ENCODE measurements around the gene LNX1.

The LNX1 gene

DNA sequence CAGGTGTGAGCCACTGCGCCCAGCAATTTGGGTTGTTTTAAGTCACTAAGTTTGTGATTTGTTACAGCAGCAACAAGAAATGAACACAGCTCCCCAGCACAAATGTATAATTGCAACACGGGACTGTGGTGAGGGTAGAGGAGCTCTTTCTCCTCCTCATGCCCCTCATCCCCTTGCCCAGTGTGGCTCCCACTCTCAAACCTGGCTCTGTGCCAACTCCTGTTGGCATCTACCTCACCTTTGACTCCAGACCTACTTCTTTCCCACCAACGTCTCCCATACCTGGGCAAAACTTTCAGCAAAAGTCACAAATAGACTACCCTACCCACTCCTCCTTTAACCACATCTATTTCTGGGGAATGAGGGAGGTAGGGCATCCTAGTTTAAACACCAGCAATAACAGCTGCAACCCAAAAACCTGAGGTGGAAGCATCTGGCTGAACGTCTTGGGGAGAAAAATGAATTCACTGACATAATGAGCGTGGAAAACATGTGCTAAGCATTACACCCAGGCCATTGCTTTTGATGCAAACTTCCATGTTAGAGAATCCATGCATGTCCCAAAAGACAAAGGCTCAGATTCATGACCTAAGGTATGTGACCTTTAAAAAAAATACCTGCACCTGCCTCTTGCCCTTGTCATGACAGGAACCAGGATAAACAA lies 19.2 kb downstream of the LNX1 start:
- no peak for DNase-seq

DNA sequence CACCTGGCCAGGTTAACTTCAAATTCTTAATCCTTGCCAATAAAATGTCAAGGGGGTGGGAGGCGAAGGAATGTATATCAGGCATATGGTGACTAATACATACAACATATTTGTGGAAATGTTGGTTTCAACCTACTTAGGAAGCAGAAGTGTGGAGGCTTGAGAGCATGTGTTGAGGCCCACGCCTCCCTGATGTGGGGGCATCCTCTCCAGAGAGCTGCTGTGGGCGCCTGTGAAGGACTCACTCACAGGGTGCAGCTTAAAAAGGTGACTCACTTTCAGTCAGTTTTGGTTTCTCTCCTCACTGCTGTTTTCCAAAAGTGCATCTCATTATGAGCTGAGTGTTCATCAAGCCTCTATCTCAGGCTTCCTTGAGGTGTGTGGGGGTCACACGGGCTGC lies 27.5 kb downstream of the LNX1 start:
- peak; percentile 31 to 65 for DNase-seq

DNA sequence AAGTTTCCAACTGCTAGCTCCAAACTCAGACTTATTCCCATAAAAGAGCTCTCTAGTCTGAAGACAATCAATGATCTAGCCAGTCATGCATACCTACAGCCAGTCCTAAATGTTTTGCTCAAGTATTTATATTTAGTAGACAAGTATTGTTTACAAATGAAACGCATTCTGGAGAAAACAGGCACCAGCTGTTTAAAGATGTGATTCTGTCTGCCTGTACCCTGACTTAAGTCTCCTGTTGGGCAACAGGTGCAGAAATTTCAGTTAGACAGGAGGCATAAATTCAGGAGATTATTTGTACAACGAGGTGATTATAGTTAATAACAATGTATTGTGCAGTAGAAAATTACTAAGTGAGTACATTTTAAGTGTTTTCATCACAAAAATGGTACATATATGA lies 28.9 kb downstream of the LNX1 start:
- DNase-seq = no peak

DNA sequence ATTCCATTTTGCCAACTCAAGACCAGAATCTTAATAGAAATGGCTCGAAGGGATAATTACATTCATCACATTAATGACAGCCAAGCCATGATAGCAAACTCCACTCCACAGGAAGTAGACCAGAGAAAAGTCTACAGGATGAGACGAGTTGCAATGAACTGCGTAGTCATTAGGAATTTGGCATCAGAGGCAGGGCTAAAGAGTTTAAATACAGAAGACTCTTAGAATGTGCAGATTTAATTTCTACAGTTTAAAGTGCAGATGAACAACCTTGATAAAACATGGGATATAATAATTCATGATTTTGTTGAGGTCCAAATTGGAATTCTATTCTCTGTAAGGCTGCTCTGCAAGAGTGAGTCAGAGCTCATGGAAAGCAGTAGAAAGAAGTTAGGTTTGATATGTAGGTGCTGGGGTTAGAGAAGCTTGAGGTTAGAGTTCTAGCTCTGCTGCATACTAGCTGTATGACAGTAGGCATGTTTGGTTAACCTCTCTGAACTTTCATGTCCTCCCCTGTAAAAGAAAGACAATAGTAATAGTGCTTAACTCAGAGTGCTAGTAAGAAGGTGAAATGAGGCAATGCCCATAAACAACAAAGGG lies 32.2 kb downstream of the LNX1 start:
- DNase-seq = no peak

DNA sequence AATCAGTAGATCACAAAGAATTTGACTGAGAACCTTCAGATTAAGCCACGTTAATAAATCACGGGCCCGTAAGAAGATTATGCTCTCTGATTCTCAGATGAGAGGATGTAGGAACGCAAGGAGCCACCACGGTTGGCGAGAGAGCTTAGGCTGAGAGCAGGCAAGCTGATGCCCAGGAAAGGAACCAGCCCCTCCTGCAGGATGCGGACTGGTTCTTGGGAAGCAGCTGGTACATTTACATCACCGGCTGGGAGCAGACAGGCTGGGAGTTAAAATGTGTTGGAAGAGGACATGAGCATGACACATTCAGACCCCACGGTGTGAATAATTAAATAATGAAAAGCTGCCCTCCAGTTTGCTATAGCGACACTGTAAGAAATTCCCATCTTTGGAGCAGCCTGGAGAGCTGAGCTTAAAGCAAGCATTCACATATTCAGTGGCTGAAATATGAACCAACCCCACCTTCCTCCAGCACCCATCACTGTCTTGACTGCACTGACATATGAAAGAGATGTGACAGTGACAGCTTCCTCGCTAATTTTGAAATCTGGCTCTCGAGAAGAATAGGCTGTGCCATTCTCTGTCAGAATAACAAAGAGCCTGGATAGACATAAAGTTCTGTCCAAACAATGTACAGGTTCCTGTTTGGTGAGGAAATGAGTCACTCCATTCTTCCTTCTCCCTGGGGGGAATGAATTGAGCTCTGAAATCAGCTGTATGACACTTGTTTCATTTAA lies 33.1 kb downstream of the LNX1 start:
- DNase-seq = peak; percentile 37 to 38

DNA sequence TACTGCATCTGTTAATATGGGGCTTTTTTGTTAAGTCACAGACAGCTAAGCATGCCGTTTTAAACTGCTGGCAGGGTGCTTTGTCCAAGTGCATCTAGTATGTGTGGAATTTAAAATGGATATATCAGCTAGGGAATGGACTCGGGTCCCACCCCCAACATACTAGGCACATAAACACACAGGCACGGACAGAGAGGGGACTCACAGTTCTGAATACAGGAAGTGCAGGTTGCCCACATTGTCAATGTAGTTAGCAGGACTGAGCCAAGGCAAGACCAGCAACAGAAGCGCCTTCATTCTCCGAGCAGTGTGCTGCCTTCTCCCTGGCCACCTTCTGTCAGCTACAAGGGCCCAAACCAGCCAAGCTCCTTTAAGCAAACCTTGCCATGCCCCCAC lies 33.6 kb downstream of the LNX1 start:
- DNase-seq = no peak

DNA sequence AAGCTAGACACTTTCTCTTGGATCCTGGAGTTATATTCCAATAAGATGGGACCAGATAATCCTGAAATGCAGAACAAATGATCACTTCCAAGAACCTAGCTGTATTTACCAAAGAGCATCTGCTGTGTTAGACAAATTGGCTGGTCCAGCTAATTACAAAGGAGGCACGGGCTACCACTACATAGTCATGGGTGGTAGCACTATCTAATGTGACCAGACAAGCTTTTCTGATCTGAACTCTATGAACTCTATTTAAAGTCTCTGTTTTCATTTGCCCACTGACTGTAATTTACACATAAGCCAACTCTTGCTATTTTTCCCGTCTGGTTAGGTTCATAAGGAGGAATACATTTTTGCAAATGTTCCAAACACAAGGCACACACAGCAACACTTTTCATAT lies 34.6 kb downstream of the LNX1 start:
- no peak for DNase-seq

DNA sequence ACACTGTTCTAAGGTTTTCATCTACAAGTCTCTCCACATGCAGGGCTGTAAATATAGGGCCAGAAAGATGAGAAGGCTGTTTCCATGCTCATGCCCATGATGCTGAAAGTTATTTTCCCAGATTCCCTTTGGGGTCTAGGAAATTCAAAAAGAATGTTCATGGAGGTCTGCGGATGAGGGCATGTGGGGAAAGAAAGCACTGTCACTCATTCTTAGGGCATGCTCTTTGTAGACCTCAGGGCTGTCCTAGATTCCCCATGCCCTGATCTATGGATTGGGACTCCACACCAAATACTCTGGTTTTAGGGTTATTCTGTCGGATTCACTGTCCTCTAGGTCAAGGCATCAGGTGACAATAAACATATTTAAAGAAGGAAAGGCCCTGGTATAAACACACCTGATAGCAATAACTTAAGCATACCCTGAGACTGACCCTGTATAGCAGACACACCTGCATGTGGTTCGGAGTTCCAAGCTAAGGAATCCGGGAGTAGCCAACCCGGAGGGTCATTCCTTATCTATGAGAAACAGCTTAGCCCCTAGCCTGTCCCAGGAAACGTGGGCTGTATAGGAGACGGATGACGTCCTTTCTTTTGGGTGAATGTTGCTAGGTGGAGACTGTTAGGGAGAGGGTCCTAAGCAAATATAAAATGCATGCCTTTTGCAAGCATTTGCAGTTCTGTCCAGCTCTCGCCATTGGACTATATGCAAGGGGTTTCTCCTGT lies 37.6 kb downstream of the LNX1 start:
- no peak for DNase-seq

DNA sequence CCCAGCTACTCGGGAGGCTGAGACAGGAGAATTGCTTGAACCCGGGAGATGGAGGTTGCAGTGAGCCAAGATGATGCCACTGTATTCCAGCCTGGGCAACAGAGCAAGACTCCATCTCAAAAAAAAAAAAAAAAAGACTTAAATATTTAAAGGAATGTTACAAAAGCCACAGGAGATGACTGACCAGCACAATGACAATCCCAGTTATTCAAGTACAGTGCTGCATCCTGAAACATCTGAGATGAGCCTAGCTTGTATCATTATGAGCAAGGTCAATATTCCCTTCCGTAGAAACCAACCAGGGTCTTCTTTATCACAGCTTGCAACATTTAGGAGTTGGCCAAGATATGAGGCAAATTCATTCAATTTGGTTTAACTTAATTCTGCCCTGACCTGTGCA lies 38.6 kb downstream of the LNX1 start:
- DNase-seq = no peak

DNA sequence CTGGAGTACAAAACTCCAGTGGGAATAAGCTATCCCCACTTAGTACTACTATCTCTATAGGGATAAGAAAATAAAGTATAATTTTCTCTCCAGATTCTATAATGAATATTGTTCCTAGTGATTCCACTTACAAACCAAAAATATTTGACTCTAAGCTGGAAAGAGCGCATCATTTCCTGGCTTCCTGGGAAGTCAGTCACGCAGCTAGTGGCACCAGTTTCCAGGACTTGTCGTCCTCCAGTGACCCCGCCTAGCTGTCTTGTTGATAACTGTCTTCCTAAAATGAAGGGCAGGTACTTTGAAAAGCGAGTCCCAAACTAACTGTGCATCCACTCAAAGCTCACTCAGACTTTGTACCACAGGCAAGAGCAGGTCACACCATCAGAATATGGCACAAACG lies 39.3 kb downstream of the LNX1 start:
- no peak for DNase-seq

DNA sequence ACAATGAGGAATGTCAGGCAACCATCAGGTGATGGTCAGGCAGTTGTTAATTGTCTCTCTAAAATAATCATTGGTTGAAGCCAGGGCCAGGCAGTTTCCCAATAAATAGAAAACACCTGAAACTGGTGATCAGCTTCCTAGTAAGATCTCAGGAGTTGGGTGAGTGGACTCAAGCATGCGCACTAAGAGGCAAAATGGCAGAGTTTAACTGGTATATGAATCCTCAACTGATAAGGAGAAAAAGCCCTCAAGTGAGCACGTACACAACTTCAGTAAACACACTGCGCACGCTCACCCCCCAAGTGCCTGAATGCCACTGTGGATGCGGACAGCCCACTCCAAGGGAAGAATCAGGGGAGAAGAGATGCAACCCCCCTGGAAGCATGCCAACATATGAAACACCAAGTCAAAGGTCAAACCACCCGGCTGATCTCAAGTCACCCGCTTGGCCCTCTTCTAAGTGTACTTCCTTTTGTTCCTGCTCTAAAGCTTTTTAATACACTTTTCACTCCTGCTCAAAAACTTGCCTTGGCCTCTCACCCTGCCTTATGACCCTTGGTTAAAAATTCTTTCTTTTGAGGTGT lies 39.9 kb downstream of the LNX1 start:
- DNase-seq = no peak

DNA sequence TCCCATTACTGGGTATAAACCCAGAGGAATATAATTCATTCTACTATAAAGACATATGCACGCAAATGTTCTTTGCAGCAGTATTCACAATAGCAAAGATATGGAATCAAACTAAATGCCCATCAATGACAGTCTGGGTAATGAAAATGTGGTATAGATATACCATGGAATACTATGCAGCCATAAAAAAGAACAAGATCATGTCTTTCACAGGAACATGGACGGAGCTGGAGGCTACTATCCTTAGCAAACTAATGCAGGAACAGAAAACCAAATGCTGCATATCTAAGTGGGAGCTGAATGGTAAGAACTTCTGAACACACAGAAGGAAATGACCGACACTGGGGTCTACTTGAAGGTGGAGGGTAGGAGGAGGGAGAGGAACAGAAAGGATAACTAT lies 42.6 kb downstream of the LNX1 start:
- DNase-seq = no peak

DNA sequence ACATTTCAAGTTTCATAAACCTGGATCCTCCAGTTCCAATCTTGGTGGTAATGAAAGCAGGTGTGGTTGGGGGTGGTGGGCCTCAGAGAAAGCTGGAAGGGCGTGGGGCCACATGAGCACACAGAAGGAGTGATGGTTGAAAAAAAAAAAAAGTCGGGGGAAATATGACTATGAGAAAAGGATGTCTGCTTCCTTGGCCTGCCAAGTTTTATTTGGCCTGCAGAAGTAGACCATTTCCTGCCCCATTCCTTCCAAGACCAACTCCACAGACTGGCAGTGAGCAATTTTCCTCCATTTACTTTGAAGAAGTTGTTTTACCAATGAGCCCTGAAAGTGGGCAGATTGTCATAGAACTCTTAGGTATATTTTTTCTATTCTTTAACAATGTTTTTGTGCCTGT lies 43.3 kb downstream of the LNX1 start:
- DNase-seq = no peak

DNA sequence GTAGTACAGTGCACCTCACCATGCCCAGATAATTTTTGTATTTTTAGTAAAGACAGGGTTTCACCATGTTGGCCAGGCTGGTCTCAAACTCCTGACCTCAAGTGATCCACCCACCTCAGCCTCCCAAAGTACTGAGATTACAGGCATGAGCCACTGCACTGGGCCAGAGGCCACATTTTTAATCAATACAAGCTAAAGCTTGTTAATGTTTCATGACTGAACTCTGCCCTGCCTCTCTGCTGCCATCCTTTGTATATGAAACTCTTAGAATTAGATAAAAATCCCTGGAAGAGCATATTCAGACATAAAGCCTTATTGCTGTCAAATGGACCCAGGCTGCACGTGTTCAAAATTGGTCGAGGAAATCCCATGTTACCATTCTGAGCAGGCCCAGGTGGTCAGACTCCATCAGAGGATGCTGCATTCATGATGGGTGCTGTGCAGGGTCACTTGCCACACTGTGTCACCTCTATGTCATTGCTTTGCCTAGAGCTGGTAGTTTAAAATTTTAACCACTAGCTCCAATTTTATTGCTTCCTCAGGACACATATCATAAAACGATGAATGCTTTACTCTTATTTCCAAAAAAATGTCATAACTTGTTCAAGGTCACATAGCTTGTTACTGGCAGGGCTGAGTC lies 45.2 kb downstream of the LNX1 start:
- no peak for DNase-seq

DNA sequence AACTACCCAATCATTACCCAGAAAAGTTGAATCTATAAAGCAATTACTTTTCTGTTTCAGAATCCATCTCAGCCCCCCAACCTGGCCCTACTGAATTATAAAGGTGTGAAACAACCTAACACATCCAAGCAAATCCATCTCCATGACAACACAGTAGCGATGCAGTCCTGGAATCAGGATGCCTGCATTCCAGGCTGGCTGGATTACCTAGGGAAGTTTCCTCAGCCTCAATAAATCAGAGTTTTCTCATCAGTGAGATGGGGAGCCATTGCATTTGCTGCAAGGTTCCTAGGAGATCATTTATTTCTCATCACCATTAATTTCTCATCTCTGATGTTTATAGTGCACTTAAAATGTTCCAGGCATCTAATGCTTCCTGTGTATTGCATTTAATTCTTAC lies 46.0 kb downstream of the LNX1 start:
- no peak for DNase-seq

DNA sequence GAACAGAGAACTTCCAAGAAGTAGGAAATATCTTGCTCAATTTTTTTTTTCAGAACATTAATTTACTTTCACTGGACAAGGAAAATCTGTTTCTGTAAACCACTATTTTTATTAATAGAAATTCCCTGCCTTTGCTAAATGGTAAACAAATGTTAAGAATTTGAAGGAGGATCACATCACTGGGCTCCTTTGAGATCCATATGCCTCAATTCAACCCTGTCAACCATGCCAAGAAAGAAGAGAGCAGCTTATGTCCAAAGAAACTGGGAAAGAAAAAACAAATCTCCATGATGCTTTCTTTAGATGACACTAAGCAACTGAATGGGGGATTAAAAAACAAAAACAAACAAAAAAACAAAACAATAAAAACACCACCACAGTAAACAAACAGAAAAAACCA lies 47.7 kb downstream of the LNX1 start:
- DNase-seq = no peak

DNA sequence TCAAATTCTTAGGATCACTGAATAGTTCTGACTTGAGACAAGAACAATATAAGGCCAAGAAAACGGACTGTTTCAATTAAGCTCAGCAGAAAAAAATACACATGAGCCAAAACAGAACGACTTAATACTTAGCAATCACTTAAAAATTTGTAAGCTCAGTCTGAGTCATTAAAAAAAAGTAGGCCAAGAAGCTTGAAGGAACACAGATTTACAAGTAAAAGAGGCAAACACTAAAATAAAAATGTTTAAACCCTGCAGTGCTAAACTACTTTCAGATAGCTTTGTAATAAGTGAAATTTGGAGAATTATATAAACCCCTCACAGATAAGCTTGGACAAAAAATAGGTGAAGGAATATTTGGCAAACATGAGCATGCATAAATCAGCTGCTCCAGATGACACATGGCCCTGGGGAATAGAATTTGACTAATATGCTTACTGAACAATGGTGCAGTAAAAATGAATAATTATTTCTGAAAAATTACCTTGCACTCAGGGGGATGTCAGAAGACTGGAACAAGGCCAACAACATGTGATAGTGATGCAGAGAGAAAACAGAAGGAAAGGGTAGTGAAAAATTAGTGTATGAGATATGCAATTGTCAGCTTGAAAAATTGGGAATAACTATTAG lies 49.6 kb downstream of the LNX1 start:
- no peak for DNase-seq

DNA sequence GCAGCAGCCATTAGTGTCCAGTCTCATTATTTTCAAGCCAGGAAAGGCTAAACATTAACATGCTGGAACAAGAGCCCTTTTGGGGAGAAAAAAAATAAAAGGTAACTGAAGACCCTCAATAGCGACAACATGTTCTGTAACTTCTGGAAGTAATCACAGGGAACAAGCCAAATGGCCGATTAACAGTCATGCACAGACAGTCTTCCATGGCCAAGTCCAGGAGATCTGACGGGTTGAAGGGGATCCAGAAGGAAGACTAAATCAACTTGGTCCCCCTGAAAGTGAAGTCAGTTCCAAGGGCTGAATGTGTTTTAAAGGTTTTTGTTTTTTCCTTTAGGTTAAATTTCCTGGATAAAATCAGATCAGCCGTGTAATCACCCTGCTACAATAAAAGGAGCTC lies 52.5 kb downstream of the LNX1 start:
- no peak for DNase-seq

DNA sequence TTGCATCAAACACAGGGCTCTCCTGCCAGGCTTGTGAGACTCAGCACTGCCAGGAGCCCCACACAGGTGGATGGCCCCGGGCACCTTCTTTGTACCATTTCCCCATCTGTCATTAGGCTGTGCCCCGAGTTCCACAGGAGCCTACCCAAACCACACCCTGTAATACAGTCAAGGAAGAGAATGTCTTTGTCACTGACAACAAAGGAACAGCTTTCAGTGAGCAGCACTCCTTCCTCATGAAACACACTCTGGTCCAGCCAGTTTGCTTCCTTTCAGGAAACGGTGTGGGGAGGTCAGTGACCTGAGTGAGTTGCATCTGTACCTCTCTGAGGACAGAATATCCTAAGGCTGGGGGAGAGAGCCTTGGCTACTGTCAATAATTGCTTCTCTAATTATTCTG lies 53.7 kb downstream of the LNX1 start:
- DNase-seq = no peak

DNA sequence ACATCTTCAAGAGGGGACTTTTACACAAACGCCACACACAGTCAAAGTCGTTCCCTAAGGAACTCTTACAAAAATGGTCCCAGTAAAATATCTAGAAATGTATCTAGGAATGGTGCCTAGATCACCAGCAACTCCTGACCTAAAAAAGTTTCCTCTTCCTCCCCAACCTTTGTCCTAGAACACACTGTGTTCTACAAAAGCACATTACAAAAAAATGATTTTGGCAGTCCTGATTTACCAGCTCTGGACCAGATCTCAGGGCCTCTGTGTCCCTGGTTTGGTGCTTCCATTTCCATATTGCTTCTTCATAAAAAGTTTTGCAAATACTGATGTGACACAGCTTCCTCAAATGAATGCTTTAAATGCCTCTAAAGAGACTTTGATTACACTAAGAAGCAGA lies 55.0 kb downstream of the LNX1 start:
- no peak for DNase-seq

DNA sequence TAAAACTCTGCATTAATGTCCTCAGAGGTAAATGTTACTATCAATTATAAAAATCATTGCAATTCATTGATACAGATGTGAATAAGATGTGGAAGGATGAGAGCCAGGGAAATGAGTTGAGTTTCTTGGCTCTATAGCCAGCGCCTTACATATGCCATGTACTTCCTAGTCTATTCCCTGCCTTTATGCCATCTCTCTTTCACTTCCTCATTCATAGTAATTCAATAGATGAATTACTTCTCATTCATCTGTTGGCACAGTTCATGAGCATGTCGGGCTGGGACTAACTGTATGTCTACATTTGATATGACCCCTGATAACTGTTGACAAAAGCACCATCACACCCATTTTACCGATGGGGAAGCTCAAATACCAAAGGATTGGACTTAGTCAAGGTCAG lies 55.7 kb downstream of the LNX1 start:
- DNase-seq = peak in 1 of 2 donors; percentile 23

DNA sequence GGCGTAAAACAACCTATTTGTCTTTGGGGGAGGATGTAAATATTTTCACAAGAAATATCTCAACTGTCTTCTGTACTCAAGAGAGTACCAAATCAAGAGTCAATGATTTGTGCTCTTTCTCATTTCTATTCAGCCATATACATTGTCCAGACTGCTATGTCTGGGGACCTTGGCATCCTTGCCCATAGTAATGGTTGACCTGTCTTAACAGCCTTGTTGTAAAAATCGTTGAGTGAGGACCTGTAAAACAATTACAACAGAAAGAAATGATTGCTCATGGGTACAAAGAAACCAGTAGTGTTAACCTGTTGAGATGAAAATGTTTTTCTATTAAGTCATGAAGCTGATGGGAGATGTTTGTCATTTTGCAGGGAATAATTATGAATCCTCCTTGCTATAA lies 56.6 kb downstream of the LNX1 start:
- no peak for DNase-seq
